Caco-2 (cell line): ENCODE data around the gene DNMBP. TPM values are rescaled to one million over a fixed set of nuclear protein-coding genes. Genes with fewer than 3 reads are reported as not detected.

ENCODE experiments used
- BruUV-seq: library from RNA; stranded (reverse); fragments of 400-500 nt; replicated peaks from 2 replicates; lab custom pipeline; 2021; lab: Mats Ljungman, UMichigan
- CTCF ChIA-PET: fragments of 300-600 bp; sonication (Branson Sonifier 250); formaldehyde crosslinking; loops from one replicate; lab custom pipeline; 2022; ENCODE audit warnings: antibody characterized with exemption; lab: Charles Lee
- POLR2A ChIA-PET: fragments of 300-600 bp; sonication (Branson Sonifier 250); formaldehyde crosslinking; loops from one replicate; lab custom pipeline; 2022; ENCODE audit warnings: antibody characterized with exemption; lab: Charles Lee
- DNase-seq, 2 experiments: peaks; one replicate each; pipeline versions ENCODE4 v3.0.0 to v3.0.0-alpha.2; 2020 to 2022
- H3K27me3 ChIP-seq: replicated peaks from 2 replicates; pipeline ENCODE4 v1.6.0; 2011; ENCODE audit warnings: low read length; ENCODE audit not compliant: control insufficient read depth, insufficient read depth
- H3K36me3 ChIP-seq: 2 replicates; pipeline ENCODE4 v1.5.1; 2011; ENCODE audit warnings: low read length; ENCODE audit not compliant: control insufficient read depth, insufficient read depth
- H3K4me1 ChIP-seq: fragments of 250-450 bp; sonication (Bioruptor Pico); 2 replicates; pipeline ENCODE4 v1.5.1; 2020; ENCODE audit warnings: mild to moderate bottlenecking
- H3K4me3 ChIP-seq: 2 replicates; pipeline ENCODE4 v1.5.1; 2011; ENCODE audit warnings: low read depth, mild to moderate bottlenecking, control low read depth, low read length
- H3K9me3 ChIP-seq: fragments of 250-450 bp; sonication (Bioruptor Pico); 2 replicates; pipeline ENCODE4 v1.5.1; 2020; ENCODE audit warnings: mild to moderate bottlenecking, moderate library complexity
- H3K27ac Mint-ChIP-seq: one replicate; pipeline ENCODE4 v1.8.0; 2022; ENCODE audit warnings: mixed read lengths; ENCODE audit not compliant: unreplicated experiment
- H3K27me3 Mint-ChIP-seq: one replicate; pipeline ENCODE4 v1.8.0; 2022; ENCODE audit warnings: mixed read lengths; ENCODE audit not compliant: insufficient read depth, unreplicated experiment
- H3K36me3 Mint-ChIP-seq: one replicate; pipeline ENCODE4 v1.8.0; 2022; ENCODE audit warnings: mild to moderate bottlenecking, mixed read lengths; ENCODE audit not compliant: insufficient read depth, unreplicated experiment
- H3K4me1 Mint-ChIP-seq: one replicate; pipeline ENCODE4 v1.8.0; 2022; ENCODE audit warnings: low read depth, mixed read lengths; ENCODE audit not compliant: unreplicated experiment
- H3K4me3 Mint-ChIP-seq: one replicate; pipeline ENCODE4 v1.8.0; 2022; ENCODE audit warnings: mild to moderate bottlenecking, moderate library complexity, mixed read lengths; ENCODE audit not compliant: unreplicated experiment
- H3K9me3 Mint-ChIP-seq: one replicate; pipeline ENCODE4 v1.8.0; 2022; ENCODE audit warnings: mixed read lengths; ENCODE audit not compliant: unreplicated experiment
- CTCF ChIP-seq, 2 experiments: fragments of 200-600 bp in 1 of 2; IDR thresholded peaks; 1 replicate in 1 of 2; 2 replicates in 1 of 2; pipeline versions ENCODE4 v1.5.1 to v1.8.0; 2011 to 2022; ENCODE audit warnings: antibody characterized with exemption in 1 of 2, control low read depth in 1 of 2, inconsistent platforms in 1 of 2, low read depth in 1 of 2, low read length in 1 of 2, mild to moderate bottlenecking in 1 of 2, moderate library complexity in 1 of 2; ENCODE audit not compliant: insufficient read depth in 1 of 2, severe bottlenecking in 1 of 2, unreplicated experiment in 1 of 2
- intact Hi-C: fragments of 100-400 bp; cut with micrococcal nuclease; formaldehyde crosslinking; loops from one replicate; pipeline ENCODE4 v1.10.0; 2022; ENCODE audit not compliant: unreplicated experiment
- total RNA-seq: library from RNA; stranded (reverse); gene quantifications from 2 replicates; pipeline ENCODE4 v1.2.3, GENCODE V29; 2022

Gene DNMBP
- total RNA-seq, 1 experiment from 2014 or later: 30.6 TPM

- CTCF ChIA-PET: no interaction called here
- Mint-ChIP-seq H3K9me3 (no peaks in the 10 kb centered on the region), H3K4me3 (no peak overlapping the region), H3K27ac (no peak overlapping the region), H3K36me3 (peaks cover 8% of the 10 kb centered on the region), H3K27me3 (no peaks in the 10 kb centered on the region), H3K4me1 (no peaks in the 10 kb centered on the region)
- H3K36me3 ChIP-seq: no peaks in the 10 kb centered on the region; the same call in 1 of the 2 replicates
- peaks cover 7% of the 10 kb centered on the region; the same call in 1 of the 2 replicates for H3K9me3 ChIP-seq
- no peaks in the 10 kb centered on the region for H3K4me1 ChIP-seq
- H3K27me3 ChIP-seq: no peaks in the 10 kb centered on the region
- POLR2A ChIA-PET: no interaction called here
- TF ChIP-seq CTCF (IDR thresholded peaks at IDR 0.05; ENCODE audit: insufficient read depth in 1 of 2, low read depth in 1 of 2, low read length in 1 of 2, severe bottlenecking in 1 of 2, unreplicated experiment in 1 of 2): no peak
- no peak overlapping the region for H3K4me3 ChIP-seq
- BruUV-seq: no TSS peak
- DNase-seq: no peak
- intact Hi-C loops: no loop called here
Observed at GRCh38 chr10:100053686-100054460, 44.1 kb upstream of the DNMBP start.

- H3K4me3 ChIP-seq: no peak overlapping the region
- no peaks in the 10 kb centered on the region for H3K27me3 Mint-ChIP-seq
- H3K36me3 Mint-ChIP-seq: no peaks in the 10 kb centered on the region
- H3K27me3 ChIP-seq: no peaks in the 10 kb centered on the region
- no peak overlapping the region for H3K4me3 Mint-ChIP-seq
- no peaks in the 10 kb centered on the region for H3K9me3 Mint-ChIP-seq
- H3K9me3 ChIP-seq: no peaks in the 10 kb centered on the region
- no TSS peak for BruUV-seq
- ChIA-PET POLR2A (no interaction called here), CTCF (interaction anchor here (0.5 to 2.5 kb wide), 20 partner anchors 21 to 1524 kb away, joined by 3 to 16 read pairs (median 4); partner anchors contain the start of genes CPN1 and CUTC)
- H3K4me1 Mint-ChIP-seq: peaks cover 7% of the 10 kb centered on the region
- H3K27ac Mint-ChIP-seq: no peak overlapping the region
- peak; percentile 84 to 87 for DNase-seq
- H3K4me1 ChIP-seq: 0 out of 2 replicates have a peak, but pooled peaks cover 11% of the 10 kb centered on the region
- H3K36me3 ChIP-seq: no peaks in the 10 kb centered on the region
- intact Hi-C loops: loop anchor here (1.0 to 2.0 kb wide), 7 partner anchors 26 to 201 kb away; partner anchors contain the start of gene DNMBP
- peak; percentile 95 to 97 for TF ChIP-seq CTCF (IDR thresholded peaks at IDR 0.05; ENCODE audit: insufficient read depth in 1 of 2, low read depth in 1 of 2, low read length in 1 of 2, severe bottlenecking in 1 of 2, unreplicated experiment in 1 of 2)
Observed at GRCh38 chr10:100046021-100046486, 36.3 kb upstream of the DNMBP start.

GRCh38 chr10:100045592-100045991 is 35.8 kb upstream of the DNMBP start:
- Histone ChIP-seq H3K36me3 (no peaks in the 10 kb centered on the region), H3K27me3 (no peaks in the 10 kb centered on the region), H3K4me1 (0 out of 2 replicates have a peak, but pooled peaks cover 11% of the 10 kb centered on the region), H3K9me3 (no peaks in the 10 kb centered on the region), H3K4me3 (no peak overlapping the region)
- ChIA-PET CTCF (interaction anchor here (0.5 to 2.5 kb wide), 20 partner anchors 21 to 1525 kb away, joined by 3 to 16 read pairs (median 4); partner anchors contain the start of genes CPN1 and CUTC), POLR2A (no interaction called here)
- DNase-seq: no peak
- Mint-ChIP-seq H3K4me3 (no peak overlapping the region), H3K27me3 (no peaks in the 10 kb centered on the region), H3K9me3 (no peaks in the 10 kb centered on the region), H3K4me1 (peaks cover 7% of the 10 kb centered on the region), H3K36me3 (no peaks in the 10 kb centered on the region), H3K27ac (no peak overlapping the region)
- intact Hi-C loops: no loop called here
- TF ChIP-seq CTCF (IDR thresholded peaks at IDR 0.05; ENCODE audit: insufficient read depth in 1 of 2, low read depth in 1 of 2, low read length in 1 of 2, severe bottlenecking in 1 of 2, unreplicated experiment in 1 of 2): no peak
- no TSS peak for BruUV-seq
